Measurements from ENCODE around the gene WRNIP1. TPM values are rescaled to one million over a fixed set of nuclear protein-coding genes. Genes with fewer than 3 reads are reported as not detected.
"Not testable (repeated sequence)": the region's sequence is repeated elsewhere in the genome, so short reads cannot be mapped to it uniquely, and the experiment has no call there.

The WRNIP1 gene
- total and polyA plus RNA-seq, 10 of the 15 experiments (the other 5 are each of a cell fraction or from before 2014, with no cell fraction given) = 9.3 to 30.5 (median 24.3) TPM

GRCh38 chr6:2760882-2761842 lies 4.0 kb upstream of the WRNIP1 start (continued):
- no peak for TF ChIP-seq PRDM15 (CRISPR knock-in tag; IDR thresholded peaks at IDR 0.05)

- ChIA-PET RAD21 (ENCODE audit: unreplicated experiment) (interaction anchor here (1.3 kb wide), 1 partner anchor 84 kb away, joined by 3 read pairs; no protein-coding TSS in a partner anchor), CTCF (interaction anchor here (0.8 to 3.4 kb wide), 4 partner anchors 13 to 29 kb away, joined by 3 to 24 read pairs (median 6); partner anchors contain the start of gene MYLK4), POLR2A (interaction anchor here (0.6 kb wide), 1 partner anchor 749 kb away, joined by 3 read pairs; no protein-coding TSS in a partner anchor), SMC1A (ENCODE audit: uncharacterized antibody, unreplicated experiment) (interaction anchor here (0.8 to 1.9 kb wide), 3 partner anchors 29 to 169 kb away, joined by 3 to 5 read pairs (median 4); partner anchors contain the start of gene SERPINB1)
- H3K9ac ChIP-seq (ENCODE audit: control insufficient read depth, insufficient read depth, low read length); H3K27ac ChIP-seq (ENCODE audit: control insufficient read depth, insufficient read depth); H2AFZ ChIP-seq (ENCODE audit: control insufficient read depth, low read depth, low read length); H4K20me1 ChIP-seq (ENCODE audit: control insufficient read depth, insufficient read depth); H3K4me1 ChIP-seq (ENCODE audit: control insufficient read depth, insufficient read depth, low read length); H3K4me2 ChIP-seq (ENCODE audit: control insufficient read depth, insufficient read depth); H3K4me3 ChIP-seq; ATAC-seq; BruUV-seq (replicated peaks); FAIRE-seq; DNase-seq (ENCODE audit: low read depth, low spot score); intact Hi-C loops (cut with micrococcal nuclease; ENCODE audit: unreplicated experiment); H3K27me3 ChIP-seq (replicated peaks in 1 of 2; ENCODE audit: control insufficient read depth in 2 of 2, insufficient read depth in 2 of 2, low read length in 1 of 2); H3K36me3 ChIP-seq (ENCODE audit: control insufficient read depth in 2 of 2, insufficient read depth in 2 of 2, low read length in 1 of 2); in situ Hi-C loops (cut with MboI); H3K9me3 ChIP-seq (replicated peaks; ENCODE audit: control insufficient read depth, insufficient read depth, low read length): not testable (repeated sequence)
- TF ChIP-seq NFYB (IDR thresholded peaks at IDR 0.05; ENCODE audit: insufficient read depth, low read depth, low read length) = peak; percentile 80
- H3K79me2 ChIP-seq (ENCODE audit: control insufficient read depth, insufficient read depth, low read length) = peaks cover 23% of the 10 kb centered on the region
- 100% methylated on average over 4 of the region's 4 CpGs for WGBS (ENCODE audit: insufficient coverage, insufficient replicate concordance, low lambda C conversion rate, missing lambda C conversion rate)
These were observed 2.3 kb upstream of the WRNIP1 start for GRCh38 chr6:2762868-2763267.

Measured in GM12878 (cell line).